Cerebellar nuclear complex (tissue), 1 donor: Measurements from ENCODE around the gene LCP2.

Source experiments
- DNase-seq, 2 experiments: peaks; one replicate each; lab custom pipeline; 2025; lab: John Stamatoyannopoulos, UW

The LCP2 gene

DNA sequence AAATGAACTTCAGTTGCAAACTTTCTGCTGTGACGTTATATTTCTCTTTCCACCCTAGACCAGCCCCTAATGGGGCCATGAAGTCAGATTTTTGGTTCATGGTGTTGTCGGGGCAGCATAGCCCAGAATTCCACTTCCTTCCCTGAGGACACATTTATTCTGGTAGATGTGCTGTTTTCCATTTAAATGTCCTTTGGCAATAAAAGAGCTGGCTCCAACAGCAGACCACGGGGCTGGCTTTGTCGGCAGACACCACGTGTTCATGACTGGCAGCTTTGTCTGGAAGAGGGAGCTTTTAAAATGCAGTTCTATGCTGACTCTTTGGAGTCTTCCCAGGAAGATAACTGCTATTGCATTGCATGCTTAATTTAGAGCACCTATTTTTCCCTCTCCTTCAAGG lies 17.6 kb upstream of the LCP2 start:
- no peak for DNase-seq

DNA sequence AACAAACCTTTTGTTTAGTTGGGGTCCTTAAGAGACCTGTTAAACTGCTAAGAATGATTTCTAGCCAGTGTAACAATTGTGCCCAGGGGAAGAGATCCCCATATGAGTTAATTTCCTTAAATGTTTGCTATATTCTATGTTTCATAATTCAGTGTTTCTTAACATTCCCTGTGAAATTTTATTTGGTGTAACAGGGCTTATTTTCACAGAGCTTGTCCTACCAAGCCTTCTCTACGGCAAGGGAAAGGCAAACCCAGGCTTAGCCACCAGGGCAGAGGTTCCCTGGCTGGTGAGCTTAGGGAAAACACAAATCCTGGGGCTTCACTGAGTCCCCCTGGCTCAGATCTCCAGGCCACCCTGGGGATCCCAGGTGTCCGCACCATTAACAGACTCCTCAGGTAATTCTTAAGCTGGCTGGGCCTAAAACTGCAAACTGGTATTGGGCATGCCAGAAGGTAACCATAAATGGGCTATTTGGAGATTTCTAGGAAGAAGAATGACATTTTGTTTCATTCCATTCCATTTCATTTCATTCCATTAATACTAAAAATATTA lies 17.0 kb upstream of the LCP2 start:
- DNase-seq: no peak

DNA sequence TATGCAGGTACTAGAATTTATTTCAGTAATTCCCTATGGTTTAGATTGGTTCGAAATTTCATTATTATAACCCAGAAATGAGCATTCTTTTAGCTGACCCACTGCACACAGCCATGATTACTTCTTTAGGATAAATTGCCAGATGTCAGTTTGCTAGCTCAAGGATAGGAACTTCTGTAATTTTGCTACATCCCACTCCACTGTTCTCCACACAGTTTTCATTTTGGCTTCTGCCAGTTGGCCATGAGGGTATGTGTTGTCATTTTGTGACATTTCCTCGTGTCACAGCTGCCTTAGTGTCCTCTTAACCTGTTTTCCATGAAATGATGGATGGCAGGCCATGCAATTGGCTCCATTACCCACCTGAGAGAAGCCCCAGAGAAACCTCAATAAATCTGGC lies 16.2 kb upstream of the LCP2 start:
- DNase-seq: no peak

DNA sequence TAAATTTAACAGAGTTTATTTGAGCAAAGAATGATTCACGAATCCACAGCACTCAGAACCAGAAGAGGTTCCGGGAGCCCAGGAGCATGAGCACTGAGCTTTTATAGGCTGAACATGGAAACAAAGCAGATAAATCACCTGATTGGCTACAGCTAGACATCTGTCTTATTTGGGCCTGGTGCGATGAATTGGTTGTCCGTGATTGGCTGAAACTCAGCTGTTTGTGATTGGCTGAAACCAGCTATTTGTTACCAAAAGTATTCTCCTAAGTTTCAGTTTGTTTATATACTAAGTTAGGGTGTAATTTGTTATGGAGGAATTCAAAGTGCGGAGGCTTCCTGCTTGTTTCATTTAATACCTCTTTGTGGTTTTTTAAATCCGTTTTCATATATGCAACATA lies 15.8 kb upstream of the LCP2 start:
- no peak for DNase-seq

DNA sequence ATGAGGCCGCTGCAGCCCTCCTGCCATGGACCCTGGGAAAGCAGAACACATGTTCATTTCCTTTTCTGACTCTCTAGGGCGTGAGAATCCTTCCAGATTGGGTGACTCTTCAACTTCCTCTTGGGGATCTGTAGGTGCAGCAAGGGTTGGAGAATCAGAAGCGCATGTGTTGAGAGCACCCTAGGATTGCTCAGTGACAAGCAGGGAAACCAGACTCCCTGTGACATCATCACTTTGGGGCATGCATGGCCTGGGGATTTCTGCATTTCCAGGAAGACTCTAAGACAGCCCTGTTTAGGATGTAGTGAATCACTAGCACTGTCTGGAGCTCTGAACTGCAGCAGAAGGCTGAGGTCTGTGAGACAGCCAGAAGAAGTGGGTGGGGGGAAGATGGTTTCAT lies 15.1 kb upstream of the LCP2 start:
- DNase-seq: no peak

DNA sequence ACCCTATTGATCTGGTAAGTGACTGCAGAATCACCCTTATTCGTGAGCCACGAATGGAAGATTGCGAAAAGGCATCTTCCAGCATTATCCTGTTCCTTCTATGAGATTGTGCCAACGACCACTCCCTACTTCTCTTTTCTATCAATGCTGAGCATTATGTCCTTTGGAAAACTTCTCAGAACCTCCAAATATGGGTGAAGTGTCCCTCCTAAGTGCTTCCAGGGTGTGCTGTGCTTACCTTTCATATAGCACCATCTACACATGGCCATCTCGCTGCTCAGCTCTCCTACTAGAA lies 14.7 kb upstream of the LCP2 start:
- DNase-seq: no peak

DNA sequence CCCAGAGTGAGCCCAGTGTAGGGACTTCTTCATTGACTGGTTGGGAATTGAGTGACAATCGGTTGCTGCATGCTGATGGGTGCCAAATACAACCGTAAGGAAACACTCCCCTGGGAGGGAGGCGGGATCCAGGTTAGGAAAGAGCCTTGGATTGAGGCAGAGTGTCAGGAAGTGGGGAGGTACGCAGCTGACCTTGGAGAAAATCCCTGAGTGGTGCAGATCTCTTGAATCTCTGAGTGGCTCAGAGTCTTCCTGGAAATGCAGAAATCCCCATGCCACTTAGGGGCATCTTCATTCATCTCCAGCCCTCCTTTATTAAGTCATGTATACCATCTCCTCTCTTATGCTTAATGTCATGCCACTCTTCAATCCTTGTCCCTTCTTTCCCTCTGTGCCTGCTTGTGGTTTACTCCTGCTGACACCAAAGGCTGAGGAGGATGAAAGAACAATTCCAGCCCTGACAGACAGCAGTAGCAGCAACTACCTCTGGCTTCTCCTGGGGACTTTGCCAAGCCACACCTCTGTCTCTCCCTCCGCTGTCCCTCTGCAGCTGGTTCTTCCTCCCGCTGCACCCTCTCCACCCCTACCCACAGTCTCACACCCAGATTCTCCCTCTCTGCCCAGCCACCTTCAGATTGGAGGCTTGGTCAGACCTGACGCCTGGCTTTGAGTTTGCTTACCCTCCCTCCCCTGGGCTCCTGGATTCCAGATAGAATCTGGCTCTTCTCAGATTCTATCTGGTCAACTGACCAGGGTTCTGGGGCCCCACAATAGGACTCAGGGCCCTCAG lies 14.1 kb upstream of the LCP2 start:
- DNase-seq: no peak

DNA sequence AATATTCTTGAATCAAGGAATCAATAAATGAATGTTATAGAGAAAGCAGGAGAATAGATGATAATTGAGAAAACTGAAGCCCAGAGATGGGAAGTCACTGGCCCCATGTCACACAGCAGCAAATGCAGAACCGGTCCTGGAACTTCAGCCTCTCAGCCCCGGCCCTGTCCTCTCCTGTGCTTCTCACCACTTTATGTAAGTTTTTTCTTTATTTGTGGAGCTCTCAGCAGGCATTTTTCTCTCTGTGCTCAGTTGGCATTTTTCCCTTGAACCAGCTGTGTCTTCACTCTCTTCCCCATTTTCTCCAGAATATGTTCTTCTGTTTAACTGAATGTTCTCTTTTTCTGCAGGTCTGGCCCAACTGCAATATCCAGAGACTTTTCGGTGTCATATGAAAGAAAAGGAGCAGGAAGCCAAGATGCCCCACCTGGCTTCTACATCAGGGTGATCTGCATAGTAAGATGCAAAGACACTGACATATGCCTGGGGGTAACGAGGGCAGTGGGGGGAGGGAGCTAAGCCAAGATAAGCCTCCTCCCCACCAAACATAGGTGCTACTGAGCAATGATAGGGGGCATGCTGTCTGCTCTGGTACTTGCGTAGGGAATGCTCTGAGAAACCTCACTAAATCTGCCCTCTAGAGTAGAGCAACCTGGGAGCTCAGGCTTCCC lies 12.8 kb upstream of the LCP2 start:
- DNase-seq: no peak

DNA sequence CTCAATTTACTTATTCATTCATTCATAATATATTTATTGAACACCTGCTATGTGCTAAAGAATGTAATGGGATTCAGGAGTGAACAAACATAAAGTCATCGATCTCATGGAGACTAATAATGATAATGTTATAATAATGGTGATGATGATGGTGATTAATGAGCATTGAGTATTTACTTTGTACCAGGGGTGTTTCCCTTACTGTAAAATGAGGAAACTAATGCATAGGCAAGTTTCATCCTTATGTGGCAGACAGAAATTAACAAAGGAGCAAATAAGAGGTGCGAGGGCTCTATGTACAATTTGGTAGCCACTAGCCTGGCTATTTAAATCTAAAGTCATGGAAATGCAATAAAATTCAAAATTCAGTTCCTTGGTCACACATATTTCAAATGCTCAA lies 11.1 kb upstream of the LCP2 start:
- no peak for DNase-seq

DNA sequence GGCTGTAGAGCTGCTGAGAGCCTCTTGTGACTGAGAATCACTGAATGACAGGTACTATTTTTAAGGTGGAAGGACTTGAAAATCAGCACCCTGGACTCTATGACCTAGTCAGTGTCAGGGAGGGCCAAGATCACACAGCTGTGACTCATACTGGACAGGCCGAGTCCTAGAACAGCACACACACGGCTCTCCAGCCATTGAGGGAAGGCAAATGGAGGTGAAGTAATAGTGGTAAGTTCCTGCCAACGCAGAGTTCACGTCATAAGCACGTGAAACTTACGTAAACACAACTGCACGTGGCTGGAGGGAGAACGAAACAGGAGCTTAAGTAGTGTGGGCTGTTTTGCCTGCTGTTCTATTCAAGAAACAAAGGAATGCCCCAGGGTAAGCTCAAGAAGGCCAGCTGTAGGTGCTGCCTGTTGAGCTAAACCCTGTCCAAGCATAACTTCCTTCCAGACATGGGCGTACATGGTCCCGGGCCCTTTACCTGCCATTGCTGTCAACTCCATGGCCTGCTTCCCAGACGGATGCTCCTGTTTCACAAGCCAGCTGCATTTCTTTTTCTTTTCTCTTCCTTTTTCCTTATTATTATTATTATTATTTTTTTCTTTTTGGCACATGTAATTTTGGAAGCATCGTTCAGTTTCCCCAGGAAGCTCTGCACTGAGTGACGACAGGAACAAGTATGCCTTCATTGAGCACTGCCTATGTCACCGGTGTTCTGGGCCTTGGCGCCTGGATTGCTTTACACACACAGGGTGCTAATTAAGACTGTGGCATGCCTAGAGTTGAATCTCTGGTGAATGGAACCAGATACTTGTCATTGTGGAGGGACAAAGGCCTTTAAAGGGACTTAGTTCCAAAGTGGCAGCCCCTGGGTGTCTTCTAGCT lies 10.2 kb upstream of the LCP2 start:
- no peak for DNase-seq

DNA sequence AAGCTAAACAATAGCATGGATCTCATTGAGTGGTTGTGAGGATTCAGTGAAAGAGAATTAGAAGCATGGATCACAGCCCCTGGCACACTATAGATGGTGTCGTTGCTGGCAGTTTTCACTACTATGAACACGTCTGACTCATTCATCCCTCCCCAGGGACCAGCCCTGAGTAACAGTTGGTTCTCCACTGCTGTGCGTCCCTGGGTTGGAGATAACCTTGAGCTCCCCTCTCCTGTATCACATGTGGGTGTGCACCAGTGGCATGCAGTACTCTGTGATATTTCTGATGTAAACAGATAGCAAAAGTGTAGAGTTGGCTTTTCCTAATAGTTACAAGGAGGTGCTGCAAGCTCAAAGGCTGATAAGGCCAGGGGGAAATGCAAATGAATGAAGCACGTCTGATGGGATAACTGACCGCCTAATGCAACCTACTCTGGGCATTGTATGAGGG lies 8.8 kb upstream of the LCP2 start:
- DNase-seq: no peak

DNA sequence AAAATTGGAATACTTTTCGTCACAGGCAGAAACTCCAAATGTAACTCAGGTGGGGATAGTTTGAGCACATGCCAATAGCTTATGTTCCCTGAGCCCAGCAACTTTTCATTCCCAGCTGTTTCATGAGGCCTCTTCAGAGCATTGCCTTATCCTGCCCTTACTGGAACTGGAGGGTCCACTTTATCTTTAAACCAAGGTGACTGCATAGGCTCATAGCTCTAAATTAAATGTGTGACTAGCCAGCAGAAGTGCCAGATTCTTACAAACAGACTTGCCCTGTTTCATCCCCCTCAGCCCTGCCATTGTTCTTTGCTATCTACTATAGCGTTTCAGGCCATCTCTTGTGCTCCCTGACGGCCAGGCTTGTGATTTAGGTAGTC lies 8.1 kb upstream of the LCP2 start:
- no peak for DNase-seq

DNA sequence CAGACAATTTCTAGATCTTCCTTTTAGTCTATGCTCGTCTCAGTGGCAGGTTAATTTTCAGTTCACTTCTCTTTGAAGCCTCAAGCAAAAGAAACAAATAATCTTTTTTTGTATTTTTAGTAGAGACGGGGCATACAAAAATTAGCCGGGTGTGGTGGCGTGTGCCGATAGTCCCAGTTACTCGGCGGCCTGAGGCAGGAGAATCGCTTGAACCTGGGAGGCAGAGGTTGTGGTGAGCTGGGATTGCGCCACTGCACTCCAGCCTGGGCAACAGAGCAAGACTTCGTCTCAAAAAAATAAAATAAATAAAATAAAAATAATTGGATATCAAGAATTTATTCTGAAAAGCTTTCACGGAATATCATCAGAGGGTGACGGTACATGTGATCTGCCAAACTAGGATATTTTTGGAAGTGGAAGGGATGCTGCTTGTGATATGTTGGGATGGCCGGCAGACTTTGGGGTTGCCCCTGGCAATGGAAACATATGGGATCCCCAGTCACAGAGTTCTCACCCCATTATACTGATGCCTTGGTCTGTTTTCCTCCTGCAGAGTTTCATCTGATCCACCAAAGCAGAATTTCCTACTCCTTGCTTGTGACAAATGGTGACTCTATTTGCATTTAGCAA lies 7.6 kb upstream of the LCP2 start:
- no peak for DNase-seq

DNA sequence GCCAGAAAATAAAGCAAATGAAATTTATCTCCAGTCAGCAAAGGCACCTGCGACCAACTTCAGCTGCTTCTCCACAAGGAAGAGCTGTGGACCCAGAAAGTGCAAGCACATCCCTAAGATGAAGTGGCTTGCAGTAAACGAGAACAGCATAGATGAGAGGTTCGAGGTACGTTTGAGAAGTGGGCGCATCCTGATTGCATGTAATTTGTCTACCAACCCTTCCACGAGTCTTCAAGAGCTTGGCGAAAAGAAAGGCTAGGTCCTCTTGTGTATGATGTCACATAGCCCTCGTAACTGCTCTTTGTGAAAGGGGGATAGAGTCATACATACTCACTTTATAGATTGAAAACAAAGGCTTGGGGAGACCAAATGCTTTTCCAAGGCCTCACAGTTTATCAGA lies 6.0 kb upstream of the LCP2 start:
- DNase-seq: no peak

DNA sequence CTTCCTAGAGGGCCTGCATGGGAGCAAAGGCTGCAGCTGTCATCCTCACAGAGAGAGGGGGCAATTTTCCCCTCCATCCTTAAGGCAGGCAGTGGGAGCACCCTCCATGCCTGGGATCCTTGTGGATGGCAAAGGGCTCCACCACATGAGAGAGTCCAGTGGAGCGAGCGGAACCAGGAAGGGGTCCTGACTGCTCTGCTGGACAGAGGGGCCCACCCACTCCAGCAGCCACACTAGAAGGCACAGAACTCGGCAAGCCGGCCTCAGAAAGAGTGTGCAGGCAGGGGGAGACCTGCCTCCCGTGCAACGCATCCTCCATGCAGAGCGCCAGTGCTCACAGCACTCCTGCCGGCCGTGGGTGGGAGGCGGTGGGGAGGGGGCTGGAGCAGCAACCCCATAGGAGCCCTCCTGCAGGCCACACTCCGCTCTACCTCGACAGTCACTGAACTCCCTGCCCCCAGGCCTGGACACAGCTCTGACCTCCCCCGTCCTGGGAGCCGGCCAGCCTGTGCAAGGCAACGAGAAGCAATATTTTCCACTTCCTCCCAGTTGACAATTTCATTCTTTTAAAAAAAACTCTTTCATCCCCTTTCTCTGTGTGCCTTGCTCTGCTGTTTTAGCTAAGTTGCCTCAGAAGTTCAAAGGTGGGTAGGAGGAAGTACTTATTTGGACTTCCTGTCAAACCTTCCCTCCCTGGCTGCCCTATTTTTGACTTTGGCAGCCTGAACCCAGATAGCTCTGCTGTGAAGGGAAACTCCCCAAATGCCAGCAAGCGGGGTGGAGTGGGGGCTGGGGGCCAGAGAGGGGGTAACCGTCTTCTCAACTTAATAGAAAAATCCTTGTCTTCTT lies 5.3 kb upstream of the LCP2 start:
- no peak for DNase-seq

DNA sequence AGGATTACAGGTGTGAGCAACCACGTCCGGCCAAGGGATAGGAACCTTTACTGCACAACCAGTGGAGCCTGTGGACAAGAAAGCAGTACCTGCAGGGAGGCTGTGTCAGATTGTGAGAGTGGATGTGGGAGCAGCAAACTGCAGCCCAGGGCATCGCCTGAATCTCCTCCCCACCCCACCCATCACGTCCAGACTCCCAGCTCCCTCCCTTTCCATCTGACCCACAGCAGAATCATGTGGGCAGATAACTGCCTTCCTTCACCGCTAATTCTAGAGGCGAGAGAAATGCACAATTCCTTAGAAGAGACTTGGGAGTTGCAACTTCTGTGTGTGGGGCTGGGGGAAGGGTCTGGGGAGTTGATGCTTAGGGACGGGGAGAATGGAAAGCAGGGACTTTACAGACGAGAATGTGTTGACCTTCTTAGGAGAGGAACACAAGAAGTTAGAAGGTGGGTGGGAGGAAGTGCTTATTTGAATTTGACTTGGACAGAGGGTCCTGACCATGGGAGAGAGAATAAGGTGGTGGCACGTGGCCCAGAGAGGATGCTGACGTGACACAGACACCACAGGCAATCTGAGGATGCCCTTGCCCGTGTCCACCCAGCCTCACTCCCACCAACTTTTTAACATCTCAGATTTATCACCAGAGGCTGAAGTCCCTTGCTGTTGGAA lies 4.5 kb upstream of the LCP2 start:
- no peak for DNase-seq

DNA sequence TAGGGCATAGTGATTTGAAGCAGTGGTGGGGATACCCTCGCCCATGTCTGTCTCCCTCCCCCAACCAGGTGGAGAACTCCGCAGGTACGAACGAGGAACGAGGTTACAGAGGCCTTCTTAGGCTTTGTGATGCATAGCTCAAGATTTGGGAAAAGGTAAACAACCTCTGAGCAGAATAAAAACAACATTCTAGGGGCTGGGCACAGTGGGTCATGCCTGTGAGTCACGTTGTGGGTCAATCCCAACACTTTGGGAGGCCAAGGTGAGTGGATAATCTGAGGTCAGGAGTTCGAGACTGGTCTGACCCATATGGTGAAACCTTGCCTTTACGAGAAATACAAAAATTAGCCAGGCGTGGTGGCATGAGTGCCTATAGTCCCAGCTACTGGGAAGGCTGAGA lies 3.6 kb upstream of the LCP2 start:
- DNase-seq: no peak

DNA sequence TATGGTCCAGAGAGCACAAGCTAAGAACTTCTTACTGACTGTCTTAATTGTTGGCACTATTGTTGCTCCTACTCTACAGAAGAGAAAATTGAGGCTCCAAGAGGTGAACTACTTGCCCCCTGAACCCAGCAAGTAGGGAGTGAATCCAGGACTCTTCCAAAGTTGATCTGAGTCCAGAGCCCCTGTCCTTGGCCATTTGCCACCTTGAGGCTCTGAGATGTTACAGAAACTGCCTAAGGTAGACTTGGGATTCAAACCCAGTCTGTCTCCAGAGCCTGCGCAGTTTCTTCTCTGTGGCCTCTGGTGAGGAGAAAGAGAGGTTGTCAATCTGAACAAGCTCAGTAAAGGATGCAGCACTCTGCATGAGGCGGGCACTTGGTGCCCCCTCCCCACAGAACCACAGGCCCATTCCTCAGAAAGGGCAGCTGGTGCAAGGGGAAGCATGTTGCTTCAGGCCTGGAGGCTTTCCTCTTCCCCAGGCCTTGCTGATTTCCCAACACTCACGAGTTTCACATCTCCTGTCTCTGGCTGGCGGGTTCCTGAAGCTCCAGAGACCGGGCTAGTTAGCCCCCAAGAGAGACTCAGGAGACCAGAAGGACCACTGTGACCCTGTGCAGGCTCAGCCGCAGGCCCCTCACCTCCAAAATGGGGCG lies 2.9 kb upstream of the LCP2 start:
- DNase-seq: no peak

DNA sequence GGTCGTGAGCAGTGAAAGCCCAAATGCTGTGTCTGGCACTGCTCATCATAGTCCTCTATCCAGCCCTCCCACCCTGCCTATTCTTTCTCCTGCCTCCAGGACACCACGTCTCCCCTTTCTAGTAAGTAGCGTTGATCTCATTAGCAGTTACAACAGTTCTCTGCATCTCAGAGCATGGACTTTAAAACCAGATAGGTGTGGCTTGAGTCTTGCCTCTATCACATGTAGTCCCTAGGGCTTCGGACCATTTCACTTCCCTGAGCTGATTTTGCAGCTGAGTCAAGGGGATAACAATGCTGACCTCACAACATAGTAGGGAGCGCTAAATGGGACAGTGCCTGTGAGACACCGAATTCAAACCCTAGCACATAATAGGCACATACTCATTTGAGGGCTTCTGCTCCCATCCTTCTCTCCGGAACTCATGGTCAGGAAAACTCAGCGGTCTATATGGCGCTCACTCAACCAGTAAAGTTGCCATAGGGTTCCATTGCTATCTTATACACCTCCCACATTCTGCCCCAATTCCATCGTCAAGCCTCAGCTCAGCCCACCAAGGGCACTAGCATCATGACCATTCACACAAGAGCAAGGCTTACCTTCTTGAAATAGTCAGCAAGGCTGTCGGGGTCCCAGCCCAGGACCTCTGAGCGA lies 515 bp downstream of the LCP2 start:
- no peak for DNase-seq
